ENCODE results near the gene RYR3.

Gene RYR3

GRCh38 chr15:33310481-33311311 is at the start of gene RYR3:
RYR3 (plus strand) TSS chr15:33310967; CDS start chr15:33311046, 79 bp downstream.
- peak; percentile 9 for DNase-seq

GRCh38 chr15:33262306-33262705 is 48.5 kb upstream of the RYR3 start:
- DNase-seq, result no peak

GRCh38 chr15:33277689-33278088 is 33.1 kb upstream of the RYR3 start:
- DNase-seq, result no peak

GRCh38 chr15:33278816-33279612 is 31.8 kb upstream of the RYR3 start:
- no peak for DNase-seq

GRCh38 chr15:33279613-33280205 is 31.1 kb upstream of the RYR3 start:
- DNase-seq, result no peak

GRCh38 chr15:33282226-33283020 is 28.3 kb upstream of the RYR3 start:
- DNase-seq, result no peak

GRCh38 chr15:33283576-33283975 is 27.2 kb upstream of the RYR3 start:
- DNase-seq, result no peak

GRCh38 chr15:33284336-33284735 is 26.4 kb upstream of the RYR3 start:
- DNase-seq, result no peak

GRCh38 chr15:33292717-33293307 is 18.0 kb upstream of the RYR3 start:
- DNase-seq, result no peak

GRCh38 chr15:33293713-33294334 is 16.9 kb upstream of the RYR3 start:
- DNase-seq, result no peak

- DNase-seq, result no peak
These were observed 14.7 kb upstream of the RYR3 start for GRCh38 chr15:33296050-33296449.

GRCh38 chr15:33296856-33297255 is 13.9 kb upstream of the RYR3 start:
- DNase-seq, result no peak

GRCh38 chr15:33298631-33299030 is 12.1 kb upstream of the RYR3 start:
- DNase-seq, result no peak

GRCh38 chr15:33304924-33305323 is 5.8 kb upstream of the RYR3 start:
- no peak for DNase-seq

GRCh38 chr15:33309602-33310276 is 1.0 kb upstream of the RYR3 start:
- peak; percentile 60 for DNase-seq

GRCh38 chr15:33311312-33311971 is 675 bp downstream of the RYR3 start:
- no peak for DNase-seq

- DNase-seq, result no peak
These were observed 2.7 kb downstream of the RYR3 start for GRCh38 chr15:33313491-33313890.

- DNase-seq, result no peak
These were observed 3.3 kb downstream of the RYR3 start for GRCh38 chr15:33314069-33314468.

- DNase-seq, result no peak
These were observed 4.3 kb downstream of the RYR3 start for GRCh38 chr15:33315044-33315443.

GRCh38 chr15:33317896-33318295 is 7.1 kb downstream of the RYR3 start:
- DNase-seq, result no peak

- DNase-seq, result no peak
These were observed 9.2 kb downstream of the RYR3 start for GRCh38 chr15:33320017-33320416.
